ENCODE results near the gene HCRTR1.
"Not testable (repeated sequence)": the region's sequence is repeated elsewhere in the genome, so short reads cannot be mapped to it uniquely, and the experiment has no call there.

The HCRTR1 gene

DNA sequence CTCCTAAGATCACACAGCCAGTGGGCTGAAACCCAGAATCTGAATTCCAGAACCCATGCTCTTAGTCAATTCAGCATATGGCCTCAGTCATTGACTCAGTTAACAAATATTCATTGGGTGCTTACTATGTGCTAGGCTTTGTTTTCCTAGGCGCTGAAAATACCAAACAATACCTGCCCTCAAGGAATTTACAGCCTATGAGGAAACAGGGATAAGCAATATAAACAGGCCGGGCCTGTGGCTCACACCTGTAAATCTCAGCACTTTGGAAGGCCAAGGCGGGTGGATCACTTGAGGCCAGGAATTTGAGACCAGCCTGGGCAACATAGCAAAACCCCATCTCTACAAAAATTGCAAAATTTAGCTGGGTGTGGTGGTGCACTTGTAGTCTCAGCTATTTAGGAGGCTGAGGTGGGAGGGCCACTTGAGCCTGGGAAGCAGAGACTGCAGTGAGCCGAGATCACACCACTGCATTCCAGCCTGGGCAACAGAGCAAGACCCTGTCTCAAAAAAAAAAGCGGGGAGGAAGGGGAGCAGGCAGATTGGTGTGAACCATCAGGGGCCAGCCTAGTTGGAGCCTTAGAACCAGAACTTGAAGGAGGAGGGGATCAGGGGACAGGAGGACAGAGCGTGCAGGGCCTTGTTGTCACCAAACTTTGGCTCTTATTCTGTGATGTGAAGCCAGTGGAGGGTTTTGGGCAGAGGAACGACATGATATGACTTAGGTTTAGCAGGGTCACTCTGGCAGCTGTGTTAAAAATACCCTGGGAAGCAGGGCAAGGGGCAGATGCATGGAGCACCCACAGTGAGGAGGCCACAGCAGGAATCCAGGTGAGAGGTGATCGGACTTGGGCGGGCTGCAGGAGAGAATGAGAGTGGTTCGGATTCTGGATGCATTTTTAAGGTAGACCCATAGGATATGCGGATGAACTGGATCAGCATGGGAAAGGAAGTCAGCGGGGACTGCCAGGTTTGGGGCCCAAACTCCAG is 35.4 kb upstream of the HCRTR1 start:
- no peak for FAIRE-seq

DNA sequence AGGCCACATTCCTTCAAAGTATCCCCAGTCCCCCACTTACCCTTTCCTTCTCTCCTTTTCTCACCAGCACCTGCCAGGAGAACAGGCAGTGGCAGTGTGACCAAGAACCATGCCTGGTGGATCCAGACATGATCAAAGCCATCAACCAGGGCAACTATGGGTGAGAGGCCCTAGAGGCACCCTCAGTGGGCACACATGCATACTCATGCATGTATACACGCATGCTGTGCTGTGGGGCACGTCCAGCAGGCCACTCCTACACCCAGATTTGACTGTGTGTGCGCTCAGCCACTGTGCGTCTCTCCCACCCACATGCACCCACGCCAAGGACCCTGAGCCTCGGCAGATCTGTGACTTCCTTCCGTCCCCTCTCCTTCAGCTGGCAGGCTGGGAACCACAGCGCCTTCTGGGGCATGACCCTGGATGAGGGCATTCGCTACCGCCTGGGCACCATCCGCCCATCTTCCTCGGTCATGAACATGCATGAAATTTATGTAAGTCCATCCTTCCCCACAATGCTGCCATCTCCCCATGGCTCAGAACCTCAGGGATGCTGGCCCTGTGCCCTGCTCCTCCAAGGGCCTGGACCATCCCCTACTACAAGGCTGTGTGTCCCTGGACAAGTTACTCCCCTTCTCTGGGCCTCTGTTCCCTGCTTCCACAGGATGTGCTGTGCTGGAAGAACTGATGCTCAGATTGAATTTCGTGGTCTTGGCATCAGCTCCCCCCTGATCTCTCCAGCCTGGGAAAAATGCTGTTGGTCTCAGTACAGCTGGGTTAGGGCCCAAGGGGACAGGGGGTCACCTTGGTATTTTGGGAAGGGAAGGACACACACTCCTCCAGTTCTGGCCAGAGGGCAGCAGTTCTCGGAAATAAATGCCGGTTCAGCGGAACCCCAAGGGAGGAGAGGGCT is 34.2 kb upstream of the HCRTR1 start:
- FAIRE-seq, result no peak

DNA sequence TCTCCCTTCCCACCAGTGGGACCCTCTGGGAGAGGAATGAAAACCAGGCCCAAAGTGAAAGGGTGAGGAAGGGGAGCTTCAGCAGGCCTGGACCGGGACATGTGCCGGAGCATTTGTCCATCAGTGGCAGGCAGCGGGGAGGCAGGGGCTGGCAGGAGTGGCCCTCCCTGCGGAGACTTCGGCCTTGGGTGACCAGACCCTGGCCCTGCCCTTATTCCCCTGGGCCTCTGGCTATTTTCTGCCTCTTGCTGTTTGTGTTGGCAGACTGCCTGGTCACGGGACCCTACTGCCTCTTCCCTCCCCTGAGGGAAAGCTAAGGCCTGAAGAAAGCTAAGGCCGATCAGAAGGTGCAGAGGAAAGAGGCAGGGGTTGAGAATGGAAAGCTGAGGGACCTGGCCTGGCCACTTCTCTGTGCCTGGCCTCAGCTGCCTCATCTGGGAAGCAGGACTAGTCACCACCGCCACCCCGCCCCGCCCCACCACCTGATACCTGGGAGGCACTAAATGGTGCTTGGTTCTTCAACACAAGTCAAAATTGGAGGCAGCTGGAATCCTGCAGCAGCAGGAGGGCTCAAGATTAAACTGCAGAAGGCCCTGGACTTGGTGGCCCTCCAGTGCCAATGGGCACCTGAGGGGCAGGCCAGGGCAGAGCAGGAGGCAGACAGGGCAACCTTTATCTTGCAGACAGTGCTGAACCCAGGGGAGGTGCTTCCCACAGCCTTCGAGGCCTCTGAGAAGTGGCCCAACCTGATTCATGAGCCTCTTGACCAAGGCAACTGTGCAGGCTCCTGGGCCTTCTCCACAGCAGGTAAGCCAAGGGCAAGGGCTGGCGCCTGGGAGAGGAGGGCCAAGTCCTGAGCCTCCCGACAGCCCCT is 33.3 kb upstream of the HCRTR1 start:
- FAIRE-seq, result no peak

DNA sequence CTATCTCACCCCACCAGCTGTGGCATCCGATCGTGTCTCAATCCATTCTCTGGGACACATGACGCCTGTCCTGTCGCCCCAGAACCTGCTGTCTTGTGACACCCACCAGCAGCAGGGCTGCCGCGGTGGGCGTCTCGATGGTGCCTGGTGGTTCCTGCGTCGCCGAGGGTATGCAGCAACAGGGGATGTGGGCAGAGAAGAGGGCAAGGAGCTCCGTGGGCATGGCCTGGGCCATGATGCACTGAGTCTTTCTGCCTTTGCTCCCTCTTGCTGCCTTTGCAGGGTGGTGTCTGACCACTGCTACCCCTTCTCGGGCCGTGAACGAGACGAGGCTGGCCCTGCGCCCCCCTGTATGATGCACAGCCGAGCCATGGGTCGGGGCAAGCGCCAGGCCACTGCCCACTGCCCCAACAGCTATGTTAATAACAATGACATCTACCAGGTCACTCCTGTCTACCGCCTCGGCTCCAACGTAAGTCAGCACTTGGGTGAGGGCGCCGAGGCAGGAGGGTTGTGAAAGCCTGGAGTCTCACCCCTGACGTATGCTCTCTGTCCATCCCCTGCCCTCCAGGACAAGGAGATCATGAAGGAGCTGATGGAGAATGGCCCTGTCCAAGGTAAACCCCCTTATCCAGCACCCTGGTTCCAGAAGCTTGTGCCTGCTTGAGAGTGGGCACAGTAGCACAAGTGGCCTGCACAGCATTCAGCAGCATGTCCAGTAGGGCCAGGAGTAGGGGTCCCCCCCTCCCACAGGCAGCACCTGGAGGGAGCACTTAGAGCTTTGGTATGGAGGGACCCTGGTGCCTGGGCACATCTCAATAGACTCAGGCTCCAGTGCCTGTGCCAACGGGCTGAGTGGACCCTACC is 32.4 kb upstream of the HCRTR1 start:
- FAIRE-seq, result no peak

DNA sequence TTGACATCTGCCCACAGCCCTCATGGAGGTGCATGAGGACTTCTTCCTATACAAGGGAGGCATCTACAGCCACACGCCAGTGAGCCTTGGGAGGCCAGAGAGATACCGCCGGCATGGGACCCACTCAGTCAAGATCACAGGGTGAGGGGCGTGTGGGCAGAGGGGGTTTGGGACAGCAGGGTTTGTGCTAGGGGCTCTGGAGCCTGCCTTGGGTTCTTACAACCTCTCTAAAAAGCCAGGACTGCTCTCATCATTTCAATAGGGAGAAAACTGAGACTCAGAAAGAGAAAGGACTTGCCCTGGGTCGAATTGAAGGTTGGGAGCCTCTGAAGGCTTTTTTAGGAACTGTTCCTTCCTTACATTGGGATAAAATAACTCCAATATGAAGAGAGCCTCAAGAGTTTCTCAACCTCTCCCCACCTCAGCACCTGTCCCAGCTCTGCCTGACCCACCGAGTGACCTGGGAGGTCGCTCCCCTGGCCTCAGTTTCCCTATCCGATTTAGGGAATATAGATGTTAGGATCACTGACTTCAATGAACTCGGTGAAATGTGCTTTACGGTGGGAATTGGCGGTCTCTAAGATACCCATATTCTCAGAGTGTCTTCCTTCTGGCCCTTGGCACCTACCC is 31.6 kb upstream of the HCRTR1 start:
- no peak for FAIRE-seq

DNA sequence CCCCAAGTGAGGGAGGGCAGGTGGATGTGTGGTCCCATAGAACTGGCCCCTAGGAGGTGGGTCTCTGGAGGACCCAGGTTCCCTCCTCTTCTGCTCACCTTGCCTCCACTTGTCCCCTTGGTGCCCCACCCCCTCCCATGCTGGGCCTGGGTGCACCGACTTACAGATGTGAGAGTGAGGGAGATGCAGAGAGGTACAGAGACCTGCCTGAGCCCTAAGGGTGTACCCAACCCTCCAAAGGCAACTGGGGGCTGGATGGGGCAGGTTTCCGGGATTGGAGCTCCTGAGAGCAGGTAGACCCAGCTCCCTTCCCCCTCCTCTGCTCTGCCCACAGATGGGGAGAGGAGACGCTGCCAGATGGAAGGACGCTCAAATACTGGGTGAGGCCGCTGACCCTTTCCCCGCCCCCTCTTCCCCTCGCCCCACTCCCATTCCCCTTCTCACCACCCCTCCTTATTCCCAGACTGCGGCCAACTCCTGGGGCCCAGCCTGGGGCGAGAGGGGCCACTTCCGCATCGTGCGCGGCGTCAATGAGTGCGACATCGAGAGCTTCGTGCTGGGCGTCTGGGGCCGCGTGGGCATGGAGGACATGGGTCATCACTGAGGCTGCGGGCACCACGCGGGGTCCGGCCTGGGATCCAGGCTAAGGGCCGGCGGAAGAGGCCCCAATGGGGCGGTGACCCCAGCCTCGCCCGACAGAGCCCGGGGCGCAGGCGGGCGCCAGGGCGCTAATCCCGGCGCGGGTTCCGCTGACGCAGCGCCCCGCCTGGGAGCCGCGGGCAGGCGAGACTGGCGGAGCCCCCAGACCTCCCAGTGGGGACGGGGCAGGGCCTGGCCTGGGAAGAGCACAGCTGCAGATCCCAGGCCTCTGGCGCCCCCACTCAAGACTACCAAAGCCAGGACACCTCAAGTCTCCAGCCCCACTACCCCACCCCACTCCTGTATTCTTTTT is 30.8 kb upstream of the HCRTR1 start:
- FAIRE-seq, result no peak

DNA sequence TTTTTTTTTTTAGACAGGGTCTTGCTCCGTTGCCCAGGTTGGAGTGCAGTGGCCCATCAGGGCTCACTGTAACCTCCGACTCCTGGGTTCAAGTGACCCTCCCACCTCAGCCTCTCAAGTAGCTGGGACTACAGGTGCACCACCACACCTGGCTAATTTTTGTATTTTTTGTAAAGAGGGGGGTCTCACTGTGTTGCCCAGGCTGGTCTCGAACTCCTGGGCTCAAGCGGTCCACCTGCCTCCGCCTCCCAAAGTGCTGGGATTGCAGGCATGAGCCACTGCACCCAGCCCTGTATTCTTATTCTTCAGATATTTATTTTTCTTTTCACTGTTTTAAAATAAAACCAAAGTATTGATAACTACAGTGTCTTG is 30.2 kb upstream of the HCRTR1 start:
- FAIRE-seq, result not testable (repeated sequence)

DNA sequence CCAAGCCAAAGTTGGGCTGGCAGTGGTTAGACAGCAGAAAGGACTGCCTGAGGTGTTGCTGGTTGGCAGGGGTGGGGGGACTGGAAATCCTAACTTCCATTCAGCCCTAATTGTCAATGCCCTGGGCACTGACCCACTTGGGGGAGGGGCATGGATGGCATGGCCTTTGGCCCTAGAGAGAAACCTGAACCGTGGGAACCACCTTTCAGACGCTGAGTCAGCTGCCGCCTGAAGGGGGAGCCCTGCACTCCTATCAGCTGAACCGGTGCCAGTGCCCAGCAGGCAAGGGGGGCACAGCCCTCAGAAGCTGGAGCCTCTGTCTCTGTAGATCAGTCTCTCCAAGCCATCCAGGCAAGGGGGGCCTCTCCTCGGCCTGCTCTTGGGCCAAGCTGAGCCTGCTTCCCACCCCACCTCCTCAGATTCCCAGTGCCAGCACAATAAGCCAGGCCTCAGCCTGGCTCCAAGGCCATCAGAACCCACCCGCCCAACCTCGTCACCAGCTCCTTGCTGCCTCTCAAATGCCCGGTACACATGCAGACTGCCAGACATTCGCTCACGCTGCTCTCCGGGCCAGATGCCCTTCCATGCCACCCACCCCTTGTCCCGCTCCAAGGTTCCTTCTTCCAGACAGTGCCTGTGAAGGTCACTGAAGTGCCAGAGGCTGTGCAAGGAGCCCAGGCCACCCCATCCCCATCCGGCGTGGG is 29.6 kb upstream of the HCRTR1 start:
- no peak for FAIRE-seq

DNA sequence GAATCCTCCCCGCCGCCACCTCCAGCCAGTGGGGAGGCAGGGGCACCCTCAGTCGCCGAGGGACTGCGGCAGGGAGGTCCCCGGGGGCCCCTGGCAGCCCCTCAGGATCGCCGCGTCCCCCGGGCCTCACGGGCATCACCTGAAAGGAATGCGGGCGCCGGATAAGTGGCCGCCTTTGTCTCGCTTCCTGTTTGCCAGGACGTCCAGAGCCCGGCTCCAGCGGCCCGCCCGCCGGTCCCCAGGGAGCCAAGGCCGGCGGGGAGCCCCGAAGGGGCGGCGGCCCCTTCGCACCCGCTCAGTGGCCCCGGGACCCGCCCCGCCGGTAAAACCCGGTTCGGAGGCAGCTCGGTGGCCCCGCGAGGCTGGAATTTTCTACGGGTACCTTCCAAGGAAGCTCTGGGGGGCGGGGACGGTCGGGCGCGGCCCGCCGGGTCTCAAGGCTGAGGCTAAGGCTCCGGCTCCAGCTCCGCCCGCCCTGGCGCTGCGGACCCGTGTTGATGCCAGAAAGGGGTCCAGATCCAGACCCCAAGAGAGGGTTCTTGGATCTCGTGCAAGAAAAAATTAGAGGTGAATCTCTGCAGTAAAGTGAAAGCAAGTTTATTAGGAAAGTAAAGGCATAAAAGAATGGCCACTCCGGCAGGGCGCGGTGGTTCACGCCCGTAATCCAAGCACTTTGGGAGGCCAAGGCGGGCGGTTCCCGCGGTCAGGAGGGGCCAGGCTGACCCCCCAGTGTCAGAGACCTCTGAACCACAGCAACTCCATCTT is 28.6 kb upstream of the HCRTR1 start:
- FAIRE-seq, result no peak

DNA sequence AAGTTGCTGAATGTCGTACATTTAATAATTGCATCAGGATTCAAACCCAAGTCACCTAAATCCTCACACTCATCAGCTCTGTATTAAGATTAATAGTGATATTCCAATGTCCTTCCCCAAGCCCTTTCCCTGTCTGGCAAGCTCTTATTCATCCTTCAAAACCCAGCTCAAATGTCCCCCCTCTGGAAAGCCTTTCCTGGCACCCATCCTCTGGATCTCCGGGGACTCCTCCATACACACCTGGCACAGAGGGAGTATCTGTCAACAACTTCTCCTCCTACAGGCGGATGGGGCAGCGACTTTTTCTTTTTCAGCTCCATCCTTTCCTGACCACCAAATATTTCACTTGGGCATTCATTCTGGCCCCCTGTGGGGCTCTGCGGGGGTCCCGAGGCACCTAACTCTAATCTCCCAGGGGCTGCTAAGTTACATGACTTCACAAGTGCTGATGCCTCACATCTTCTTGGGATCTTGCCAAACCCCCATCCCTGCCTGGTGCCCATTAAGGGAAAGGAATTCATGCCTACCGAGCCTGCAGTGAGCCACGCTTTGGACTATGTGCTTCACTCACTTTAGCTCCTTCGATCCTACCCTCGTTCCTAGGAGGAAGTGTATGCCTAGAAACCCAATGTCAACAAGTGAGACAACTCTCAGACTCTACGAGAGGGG is 25.9 kb upstream of the HCRTR1 start:
- FAIRE-seq, result no peak

DNA sequence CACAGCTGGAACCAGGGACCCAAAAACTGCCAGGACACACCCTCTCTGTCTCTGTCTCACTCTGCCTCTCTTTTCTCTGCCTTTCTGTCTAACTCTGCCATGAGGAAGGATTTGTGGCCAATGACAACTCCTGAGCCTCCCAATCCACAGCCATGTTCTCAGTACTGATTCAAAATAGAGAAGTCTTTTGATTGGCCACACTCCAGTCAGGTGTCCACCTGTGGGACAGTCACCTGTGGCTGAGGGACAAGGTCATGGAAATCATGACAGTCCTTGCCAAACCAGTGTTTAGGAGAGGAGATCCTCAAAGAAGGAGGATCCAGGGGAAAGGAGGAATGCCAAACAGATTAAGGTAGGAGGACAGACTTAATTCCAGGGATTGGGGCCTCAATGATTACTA is 25.4 kb upstream of the HCRTR1 start:
- no peak for FAIRE-seq

DNA sequence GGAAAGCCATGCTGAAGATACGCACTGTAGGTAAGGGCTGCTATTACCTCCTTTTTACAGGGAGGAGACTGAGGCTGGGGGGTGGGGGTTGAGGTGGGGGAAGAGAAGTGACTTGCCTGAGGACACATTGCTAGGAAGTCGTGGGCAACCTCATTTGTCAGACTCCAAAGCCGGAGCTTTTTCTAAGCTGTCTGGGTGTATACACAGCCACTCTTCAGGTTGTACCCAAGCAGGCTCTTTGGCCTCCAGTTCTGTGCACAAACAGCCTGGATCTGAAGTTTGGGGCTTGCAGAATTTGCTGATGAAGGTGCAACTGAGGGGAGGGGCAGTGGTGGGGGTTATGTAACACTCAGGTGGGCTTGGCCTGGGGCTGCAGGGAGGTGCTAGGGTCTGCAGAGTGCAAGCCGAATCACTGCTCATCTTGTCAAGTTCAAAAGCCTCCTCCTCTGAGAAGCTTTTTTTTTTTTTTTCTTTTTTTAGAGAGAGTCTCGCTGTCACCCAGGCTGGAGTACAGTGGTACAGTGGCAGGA is 24.3 kb upstream of the HCRTR1 start:
- FAIRE-seq, result no peak

DNA sequence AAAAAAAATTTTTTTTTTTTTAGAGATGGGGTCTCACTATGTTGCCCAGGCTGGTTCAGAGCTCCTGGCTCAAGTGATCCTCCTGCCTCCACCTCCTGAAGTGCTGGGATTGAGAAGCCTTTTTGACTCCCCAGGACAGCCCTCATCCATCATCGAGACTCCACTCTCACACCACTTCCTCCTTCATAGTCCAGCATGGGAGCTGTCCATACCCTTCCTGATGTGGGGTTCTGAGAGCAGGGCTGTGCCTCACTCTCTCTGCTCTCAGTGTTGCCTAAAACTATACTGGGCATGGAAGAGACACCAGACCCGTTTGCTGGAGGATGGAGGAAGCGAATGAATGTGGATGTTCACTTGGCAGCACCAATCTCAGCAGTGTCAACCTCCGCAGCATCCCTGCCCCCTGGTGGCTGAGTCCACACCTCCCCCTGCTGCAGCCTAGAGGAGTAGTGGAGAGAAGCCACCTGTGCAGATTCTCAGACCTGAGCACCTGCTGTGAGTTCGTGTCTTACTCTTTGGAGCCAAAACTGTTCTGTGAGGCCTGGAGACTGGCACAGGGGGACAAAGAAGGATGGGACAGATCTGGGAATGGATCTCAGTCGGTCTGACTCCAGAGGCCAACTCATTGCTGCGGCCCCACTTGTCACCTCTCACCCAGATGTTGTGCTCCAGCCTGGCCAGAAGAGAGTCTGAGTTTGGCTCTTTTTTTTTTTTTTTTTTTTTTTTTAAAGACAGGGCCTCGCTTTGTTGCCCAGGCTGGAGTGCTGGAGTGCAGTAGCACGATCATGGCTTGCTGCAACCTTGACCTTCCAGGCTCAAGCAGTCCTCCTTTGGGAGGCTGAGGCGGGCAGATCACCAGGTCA is 23.5 kb upstream of the HCRTR1 start:
- no peak for FAIRE-seq

DNA sequence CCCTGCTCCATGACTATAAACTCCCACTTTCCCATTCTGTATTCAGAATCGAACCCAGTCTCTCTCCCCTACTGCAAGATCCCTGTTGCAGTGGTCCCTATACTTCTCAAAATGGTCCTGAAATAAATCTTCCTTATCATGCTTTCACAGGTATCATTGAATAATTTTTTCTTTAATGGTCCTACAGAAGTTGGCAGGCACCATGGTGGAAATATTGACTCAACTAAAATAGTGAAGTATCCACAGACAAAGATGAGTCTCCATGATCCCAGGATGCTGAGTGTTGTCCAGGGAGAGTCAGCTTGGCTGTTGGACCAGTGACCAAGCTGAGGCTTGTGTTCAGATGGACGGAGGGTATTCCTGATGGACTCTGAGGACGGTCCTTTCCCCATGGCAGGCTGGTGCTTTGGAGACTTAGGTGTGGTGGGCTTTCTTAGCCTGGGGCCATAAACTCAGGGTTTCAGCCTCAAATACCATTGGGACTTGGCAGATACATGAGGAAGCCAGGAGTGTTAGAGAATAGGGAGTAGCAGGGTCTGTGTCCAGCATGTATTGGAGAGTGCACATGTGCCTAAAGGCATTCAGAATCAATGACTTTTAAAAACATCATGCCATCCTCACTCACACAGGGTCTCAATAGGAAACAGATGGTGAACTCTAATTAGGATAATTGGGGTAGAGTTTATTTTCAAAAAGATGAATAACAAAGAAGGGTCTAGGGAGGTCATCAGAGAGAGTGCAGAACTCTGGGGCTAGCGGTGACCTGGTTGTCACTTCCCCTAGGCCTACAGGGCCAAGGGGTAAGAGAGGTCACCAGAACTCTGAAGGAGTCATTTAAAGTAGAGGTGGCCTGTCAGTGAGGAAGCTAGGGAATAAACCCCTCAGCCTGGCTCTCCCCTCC is 21.4 kb upstream of the HCRTR1 start:
- no peak for FAIRE-seq

DNA sequence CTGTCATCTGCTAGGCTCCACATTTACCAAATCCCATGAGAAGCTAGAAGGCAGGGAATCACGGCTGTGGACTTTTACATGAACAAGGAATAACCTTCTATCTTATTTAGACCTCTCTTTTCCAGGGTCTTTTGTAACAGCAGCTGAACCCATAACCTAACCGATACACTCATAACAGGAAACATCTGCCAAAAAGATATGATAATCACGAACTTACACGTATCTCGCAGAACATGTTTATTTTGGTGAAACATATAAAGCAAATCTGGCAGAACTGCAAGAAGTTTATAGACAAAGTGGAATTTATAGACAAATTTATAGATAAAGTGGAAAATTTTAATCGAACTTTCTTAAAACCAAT is 20.8 kb upstream of the HCRTR1 start:
- FAIRE-seq, result no peak

DNA sequence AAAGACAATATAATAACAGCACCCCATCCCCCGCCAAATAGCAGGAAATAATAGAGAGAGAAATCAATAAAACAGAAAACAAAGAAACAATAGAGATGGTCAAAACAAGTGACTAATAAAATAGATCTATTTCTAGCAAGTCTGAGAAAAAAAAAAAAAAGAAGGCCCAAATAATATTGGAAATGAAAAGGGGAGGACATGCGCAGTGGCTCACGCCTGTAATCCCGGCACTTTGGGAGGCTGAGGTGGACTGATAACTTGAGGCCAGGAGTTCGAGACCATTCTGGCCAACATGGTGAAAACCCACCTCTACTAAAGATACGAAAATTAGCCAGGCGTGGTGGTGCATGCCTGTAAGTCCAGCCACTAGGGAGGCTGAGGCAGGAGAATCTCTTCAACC is 18.5 kb upstream of the HCRTR1 start:
- FAIRE-seq, result no peak
